Thymus (tissue), 11 donors: Measurements from ENCODE around the gene FRAS1. TPM values are rescaled to one million over a fixed set of nuclear protein-coding genes. Genes with fewer than 3 reads are reported as not detected.

Experiments used
- DNase-seq, 9 donors: peaks; one replicate each; pipeline ENCODE4 v3.0.0-alpha.2; 2013; ENCODE audit warnings: low spot score in 9 of 9, low read depth in 6 of 9, missing footprints in 1 of 9
- H3K27ac ChIP-seq, 2 donors: one replicate each; pipeline ENCODE4 v1.5.1; 2013; ENCODE audit warnings: control low read depth in 1 of 2, low read depth in 1 of 2, low read length in 1 of 2, mild to moderate bottlenecking in 1 of 2, moderate library complexity in 1 of 2
- H3K27me3 ChIP-seq, 2 donors: one replicate each; pipeline ENCODE4 v1.5.1; 2013; ENCODE audit warnings: low read length in 1 of 2; ENCODE audit not compliant: control insufficient read depth in 2 of 2, insufficient read depth in 1 of 2
- H3K36me3 ChIP-seq, 2 donors: one replicate each; pipeline ENCODE4 v1.5.1; 2013; ENCODE audit warnings: low read length in 1 of 2, mild to moderate bottlenecking in 1 of 2, moderate library complexity in 1 of 2; ENCODE audit not compliant: control insufficient read depth in 2 of 2, insufficient read depth in 2 of 2
- H3K4me1 ChIP-seq, 2 donors: one replicate each; pipeline ENCODE4 v1.5.1; 2013; ENCODE audit warnings: low read length in 2 of 2; ENCODE audit not compliant: control insufficient read depth in 2 of 2, insufficient read depth in 2 of 2
- H3K4me3 ChIP-seq, 2 donors: one replicate each; pipeline ENCODE4 v1.5.1; 2013; ENCODE audit warnings: low read length in 2 of 2, control low read depth in 1 of 2, mild to moderate bottlenecking in 1 of 2
- H3K9me3 ChIP-seq, 2 donors: one replicate each; pipeline ENCODE4 v1.5.1; 2013; ENCODE audit warnings: low read length in 1 of 2, mild to moderate bottlenecking in 1 of 2; ENCODE audit not compliant: control insufficient read depth in 2 of 2, insufficient read depth in 1 of 2
- WGBS: extraction: QIAGEN DNeasy Blood & Tissue Kit; methylation state at CpG from one replicate; pipeline ENCODE4 v1.1.7; 2013; 5-methylcytosine and 5-hydroxymethylcytosine counted together
- polyA plus RNA-seq: library from polyadenylated mRNA; stranded (reverse); fragments of 200-250 nt; gene quantifications from one replicate; pipeline ENCODE4 v1.2.3, GENCODE V29; 2013
- total RNA-seq: library from RNA; stranded (reverse); fragments of 120-200 nt; gene quantifications from one replicate; pipeline ENCODE4 v1.2.4, GENCODE V29; 2013
- donor health status: healthy.

The FRAS1 gene
- total and polyA plus RNA-seq, 2 donors = 1.0 to 1.6 TPM

DNA sequence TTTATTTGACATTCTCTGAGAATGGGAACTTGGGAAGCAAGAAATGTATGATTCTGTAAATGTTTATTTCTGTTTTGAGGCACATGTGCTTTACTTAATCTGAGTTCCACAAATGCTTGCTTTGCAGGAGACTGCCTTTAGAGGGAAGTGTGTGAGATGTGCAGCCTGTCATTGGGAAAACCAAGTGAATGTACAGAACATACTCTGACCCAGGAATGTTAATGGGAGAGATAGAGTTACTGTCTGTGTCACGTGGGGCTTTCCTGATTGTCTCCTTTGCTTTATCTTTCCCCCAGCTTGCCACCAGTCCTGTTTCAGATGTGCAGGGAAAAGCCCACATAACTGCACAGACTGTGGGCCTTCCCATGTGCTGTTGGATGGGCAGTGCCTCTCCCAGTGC is 275.9 kb downstream of the FRAS1 start:
- 98% methylated on average over 1 of the region's 1 CpG for WGBS
- Histone ChIP-seq H3K9me3 (no peaks in the 10 kb centered on the region), H3K4me3 (no peak overlapping the region), H3K4me1 (no peaks in the 10 kb centered on the region), H3K27me3 (no peaks in the 10 kb centered on the region), H3K36me3 (no peaks in the 10 kb centered on the region), H3K27ac (no peak overlapping the region)
- DNase-seq = no peak

DNA sequence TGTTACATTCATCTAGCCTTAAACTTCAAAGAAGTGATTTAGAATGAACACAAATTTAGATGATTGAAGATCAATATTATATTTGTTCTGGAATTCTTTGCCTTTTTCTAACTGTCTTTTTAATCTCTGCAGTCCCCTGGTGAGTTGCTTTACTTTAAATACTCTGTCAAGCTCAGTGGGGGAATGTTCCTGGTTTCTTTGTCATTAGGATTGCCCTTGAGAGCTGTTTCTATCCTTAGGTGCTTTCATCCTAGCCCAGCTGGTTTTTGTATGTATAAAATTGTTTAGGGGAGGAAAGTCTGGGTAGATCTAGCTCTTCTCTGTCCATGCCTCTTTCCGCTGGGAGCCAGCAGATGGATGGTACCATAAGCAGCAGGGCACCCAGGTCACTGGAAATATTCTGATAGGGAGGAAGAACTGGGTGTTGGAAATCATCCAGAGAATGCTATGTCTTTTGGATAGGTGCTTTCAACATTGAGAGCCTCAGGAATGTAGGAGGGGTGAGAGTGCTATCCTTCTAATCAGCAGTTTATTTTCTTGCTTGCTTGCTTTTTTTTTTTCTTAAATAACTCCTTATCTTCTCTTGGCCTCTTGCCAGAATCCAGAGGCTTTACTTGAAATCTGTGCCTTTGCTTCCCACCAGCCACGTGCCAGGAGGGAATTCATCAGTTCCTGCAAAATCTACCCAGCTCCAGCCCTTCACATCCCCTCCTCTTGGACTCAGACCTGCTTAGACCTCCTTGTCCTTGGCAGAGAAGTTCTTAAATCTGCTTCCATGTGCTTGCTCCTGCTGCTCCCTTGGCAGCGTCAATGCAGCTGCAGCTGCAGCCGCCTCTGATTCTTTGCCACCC is 279.2 kb downstream of the FRAS1 start:
- H3K9me3 ChIP-seq = no peaks in the 10 kb centered on the region
- H3K36me3 ChIP-seq = no peaks in the 10 kb centered on the region
- no peaks in the 10 kb centered on the region for H3K27me3 ChIP-seq
- H3K27ac ChIP-seq = no peak overlapping the region
- 80% methylated on average over 4 of the region's 4 CpGs for WGBS
- DNase-seq = no peak
- H3K4me1 ChIP-seq = no peaks in the 10 kb centered on the region
- no peak overlapping the region for H3K4me3 ChIP-seq

DNA sequence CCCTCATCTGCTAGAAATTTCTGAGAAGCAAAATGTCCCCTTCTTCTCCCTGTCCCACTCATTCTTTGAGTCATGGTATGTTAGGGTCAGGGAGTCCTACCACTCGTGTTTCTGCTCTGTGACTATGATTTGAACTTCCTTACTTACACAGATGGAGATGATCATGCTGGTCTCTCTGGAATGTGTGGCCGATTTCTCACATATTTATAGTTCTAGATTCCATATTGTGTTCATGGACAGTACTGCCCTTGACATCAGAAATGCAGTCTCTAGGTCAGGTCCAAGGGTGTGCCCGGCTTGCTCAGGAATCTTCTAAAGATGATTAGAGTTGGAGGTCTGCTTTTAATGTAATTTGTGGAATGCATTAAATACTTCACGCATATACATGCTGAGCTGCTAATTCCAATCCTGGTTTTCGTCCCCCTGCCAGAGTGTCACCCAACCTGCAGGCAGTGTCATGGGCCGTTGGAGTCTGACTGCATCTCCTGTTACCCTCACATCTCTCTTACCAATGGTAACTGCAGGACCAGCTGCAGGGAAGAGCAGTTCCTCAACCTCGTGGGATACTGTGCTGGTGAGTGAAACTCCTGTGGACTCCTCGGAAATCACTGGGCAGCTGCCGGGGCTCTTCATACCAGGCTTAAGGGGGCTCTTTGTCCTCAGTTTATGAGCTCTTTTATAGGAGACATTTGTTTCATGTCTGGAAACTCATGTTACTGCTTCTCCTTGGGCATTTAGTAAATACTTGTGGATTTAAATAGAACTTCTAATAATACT is 280.3 kb downstream of the FRAS1 start:
- H3K36me3 ChIP-seq = no peaks in the 10 kb centered on the region
- H3K9me3 ChIP-seq = no peaks in the 10 kb centered on the region
- H3K4me1 ChIP-seq = no peaks in the 10 kb centered on the region
- no peak for DNase-seq
- no peaks in the 10 kb centered on the region for H3K27me3 ChIP-seq
- H3K27ac ChIP-seq = no peak overlapping the region
- WGBS = 89% methylated on average over 9 of the region's 9 CpGs
- no peak overlapping the region for H3K4me3 ChIP-seq

DNA sequence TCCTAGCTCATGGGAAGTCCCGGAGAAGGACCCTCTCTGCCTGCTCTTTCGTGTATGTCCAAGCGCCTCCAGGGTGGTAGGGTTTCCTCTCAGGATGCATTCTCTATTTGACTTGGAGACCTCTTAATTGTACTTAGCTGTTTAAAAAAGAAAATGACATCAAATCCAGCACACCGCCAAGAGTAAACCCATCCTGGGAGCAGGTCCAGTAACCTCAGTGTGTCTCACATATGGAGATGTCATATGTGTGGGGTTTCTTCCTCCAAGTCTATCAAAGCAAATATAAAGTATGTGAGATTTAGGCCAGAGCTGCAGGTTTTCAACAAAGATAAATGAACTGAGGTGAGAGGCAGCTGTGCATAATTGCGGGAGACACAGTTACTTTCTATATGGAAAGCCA is 285.0 kb downstream of the FRAS1 start:
- H3K27me3 ChIP-seq = no peaks in the 10 kb centered on the region
- H3K9me3 ChIP-seq = no peaks in the 10 kb centered on the region
- no peak for DNase-seq
- no peak overlapping the region for H3K4me3 ChIP-seq
- H3K36me3 ChIP-seq = no peaks in the 10 kb centered on the region
- WGBS = 96% methylated on average over 5 of the region's 5 CpGs
- peaks cover 0 to 5% of the 10 kb centered on the region in 2 donors for H3K4me1 ChIP-seq
- H3K27ac ChIP-seq = no peak overlapping the region

DNA sequence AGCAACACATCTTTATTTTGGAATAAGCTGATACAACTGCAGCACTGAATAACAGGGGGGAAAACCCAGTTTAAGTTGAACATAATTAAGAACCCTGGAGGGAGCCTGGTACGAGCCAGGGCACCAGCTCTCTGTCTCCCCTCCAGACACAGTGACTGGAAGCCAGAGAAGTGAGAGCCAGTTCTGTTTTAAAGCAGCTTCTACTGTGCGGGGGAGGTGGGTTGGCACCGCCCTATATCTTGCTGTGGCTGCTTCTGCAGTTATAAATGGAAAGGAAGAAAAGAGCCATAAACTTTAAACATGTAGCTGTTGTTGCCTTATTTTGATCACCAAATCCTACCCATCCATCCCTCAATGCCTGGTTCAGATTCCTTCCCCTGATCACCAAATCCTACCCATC is 286.6 kb downstream of the FRAS1 start:
- 93% methylated on average over 3 of the region's 3 CpGs for WGBS
- Histone ChIP-seq H3K9me3 (no peaks in the 10 kb centered on the region), H3K27me3 (no peaks in the 10 kb centered on the region), H3K4me1 (peaks cover 0 to 5% of the 10 kb centered on the region in 2 donors), H3K36me3 (no peaks in the 10 kb centered on the region), H3K4me3 (no peak overlapping the region), H3K27ac (no peak overlapping the region)
- no peak for DNase-seq

DNA sequence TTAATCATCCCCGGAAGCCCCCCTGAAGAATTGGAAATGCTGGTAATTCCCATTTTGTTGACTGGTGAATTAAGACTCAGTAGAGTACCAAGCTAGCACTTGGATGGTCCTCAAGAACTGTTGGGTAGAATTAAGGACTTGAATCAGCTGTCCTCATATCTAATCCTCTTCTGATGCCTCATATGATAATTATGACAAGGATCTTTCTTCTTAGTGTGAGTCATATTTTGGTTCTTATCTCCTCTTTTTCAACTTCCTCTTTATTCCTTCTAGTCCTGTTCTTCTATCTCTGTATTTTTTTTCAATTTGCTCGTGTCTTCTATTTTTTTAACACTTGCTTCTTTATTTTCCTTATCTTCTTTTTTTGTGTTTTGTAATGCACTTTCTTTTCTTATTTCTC is 288.1 kb downstream of the FRAS1 start:
- Histone ChIP-seq H3K27ac (no peak overlapping the region), H3K4me1 (peaks cover 0 to 5% of the 10 kb centered on the region in 2 donors), H3K27me3 (no peaks in the 10 kb centered on the region), H3K9me3 (no peaks in the 10 kb centered on the region), H3K4me3 (no peak overlapping the region), H3K36me3 (no peaks in the 10 kb centered on the region)
- DNase-seq = no peak
- 58% methylated on average over 2 of the region's 2 CpGs for WGBS

DNA sequence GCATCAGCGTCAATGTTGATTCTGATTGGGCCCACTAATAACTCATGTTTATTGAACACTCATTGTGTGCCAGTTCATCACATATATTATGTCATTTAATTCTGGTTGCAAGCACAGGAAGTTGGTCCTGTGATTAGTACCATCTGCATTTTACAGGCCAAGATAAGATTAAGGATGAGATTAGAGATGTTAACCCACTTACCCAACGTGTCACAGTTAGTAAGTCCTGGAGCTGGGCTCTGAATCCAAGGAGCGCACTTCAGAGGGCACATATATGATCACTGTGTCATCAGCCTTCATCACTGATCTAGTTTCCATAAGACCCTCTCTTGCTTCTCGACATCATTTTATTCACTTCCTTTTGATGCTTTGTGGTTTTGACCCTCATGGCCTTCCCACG is 289.1 kb downstream of the FRAS1 start:
- Histone ChIP-seq H3K27me3 (no peaks in the 10 kb centered on the region), H3K27ac (no peak overlapping the region), H3K4me1 (peaks cover 0 to 5% of the 10 kb centered on the region in 2 donors), H3K36me3 (no peaks in the 10 kb centered on the region), H3K9me3 (no peaks in the 10 kb centered on the region), H3K4me3 (no peak overlapping the region)
- WGBS = 60% methylated on average over 5 of the region's 5 CpGs
- DNase-seq = no peak

DNA sequence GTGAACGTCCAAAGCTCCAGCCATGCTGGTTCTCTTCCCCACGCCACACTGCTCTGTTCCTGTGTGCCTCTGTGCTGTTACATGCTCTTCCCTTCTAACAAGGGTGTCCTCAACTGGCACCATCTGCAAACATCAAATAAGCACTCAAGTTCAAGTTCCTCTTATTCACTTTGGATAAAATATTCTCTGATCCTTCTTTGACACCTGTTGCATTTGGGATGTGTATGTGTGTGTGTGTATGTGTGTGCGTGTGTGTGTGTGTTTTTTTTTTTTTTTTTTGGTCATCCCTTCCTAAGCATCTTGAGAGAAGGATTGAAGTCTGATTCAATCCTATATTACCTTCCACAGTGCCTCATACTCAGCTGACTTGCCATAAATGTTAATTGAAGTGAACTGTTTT is 290.4 kb downstream of the FRAS1 start:
- 94% methylated on average over 3 of the region's 3 CpGs for WGBS
- DNase-seq = no peak
- Histone ChIP-seq H3K27ac (no peak overlapping the region), H3K4me3 (no peak overlapping the region), H3K9me3 (no peaks in the 10 kb centered on the region), H3K36me3 (no peaks in the 10 kb centered on the region), H3K4me1 (peaks cover 0 to 5% of the 10 kb centered on the region in 2 donors), H3K27me3 (no peaks in the 10 kb centered on the region)

DNA sequence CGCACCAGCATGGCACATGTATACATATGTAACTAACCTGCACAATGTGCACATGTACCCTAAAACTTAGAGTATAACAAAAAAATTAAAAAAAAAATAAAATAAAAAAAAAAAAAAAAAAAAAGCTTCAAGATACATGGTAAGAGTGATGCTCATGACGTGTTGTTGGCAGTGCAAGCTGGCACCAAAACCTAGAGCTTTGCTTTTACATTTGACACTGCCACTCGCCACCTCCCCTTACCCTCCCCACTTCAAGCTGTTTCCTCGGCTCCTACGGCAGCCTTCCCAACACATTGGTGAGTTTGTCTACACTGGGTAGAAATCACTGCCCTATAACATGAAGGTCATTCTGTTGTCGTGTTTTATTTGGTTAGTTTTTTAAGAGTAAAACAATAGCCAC is 296.8 kb downstream of the FRAS1 start:
- DNase-seq = no peak
- no peaks in the 10 kb centered on the region for H3K27me3 ChIP-seq
- H3K27ac ChIP-seq = no peak overlapping the region
- no peaks in the 10 kb centered on the region for H3K4me1 ChIP-seq
- H3K36me3 ChIP-seq = no peaks in the 10 kb centered on the region
- WGBS = 95% methylated on average over 5 of the region's 6 CpGs
- H3K4me3 ChIP-seq = no peak overlapping the region
- no peaks in the 10 kb centered on the region for H3K9me3 ChIP-seq
